Activated T-helper 2 cell treated with anti-CD3 and anti-CD28 coated beads, Interferon-gamma antibody, Interleukin-2, Interleukin-4, amounts not matched to agents 10 μg/mL and 5 μg/mL and 100 μg/mL, durations not matched to agents 14 hours and 24 hours and 36 hours (primary cell): ENCODE data around the gene YY1. TPM values are rescaled to one million over a fixed set of nuclear protein-coding genes. Genes with fewer than 3 reads are reported as not detected.
"Not testable (repeated sequence)": the region's sequence is repeated elsewhere in the genome, so short reads cannot be mapped to it uniquely, and the experiment has no call there.

ENCODE experiments used
- DNase-seq: peaks from one replicate; pipeline ENCODE4 v3.0.0; 2021; ENCODE audit warnings: low spot score
- H3K27ac Mint-ChIP-seq: one replicate; pipeline ENCODE4 v1.8.0; 2021; ENCODE audit warnings: mixed read lengths
- H3K27me3 Mint-ChIP-seq: one replicate; pipeline ENCODE4 v1.8.0; 2021; ENCODE audit warnings: low read depth, mixed read lengths
- H3K36me3 Mint-ChIP-seq: one replicate; pipeline ENCODE4 v1.8.0; 2021; ENCODE audit warnings: low read depth, mixed read lengths
- H3K4me1 Mint-ChIP-seq: one replicate; pipeline ENCODE4 v1.8.0; 2021; ENCODE audit warnings: low read depth, mixed read lengths
- H3K4me3 Mint-ChIP-seq: one replicate; pipeline ENCODE4 v1.8.0; 2021; ENCODE audit warnings: low read depth, mild to moderate bottlenecking, moderate library complexity, mixed read lengths
- H3K9me3 Mint-ChIP-seq: one replicate; pipeline ENCODE4 v1.8.0; 2021; ENCODE audit warnings: mixed read lengths
- intact Hi-C: fragments of 100-400 bp; cut with micrococcal nuclease; formaldehyde crosslinking; loops from one replicate; pipeline ENCODE4 v1.15.1; 2023
- total RNA-seq: library from RNA; stranded (reverse); gene quantifications from 2 replicates; pipeline ENCODE4 v1.2.3, GENCODE V29; 2022

Gene YY1
- total RNA-seq, 1 donor from 2014 or later: 105 TPM

DNA sequence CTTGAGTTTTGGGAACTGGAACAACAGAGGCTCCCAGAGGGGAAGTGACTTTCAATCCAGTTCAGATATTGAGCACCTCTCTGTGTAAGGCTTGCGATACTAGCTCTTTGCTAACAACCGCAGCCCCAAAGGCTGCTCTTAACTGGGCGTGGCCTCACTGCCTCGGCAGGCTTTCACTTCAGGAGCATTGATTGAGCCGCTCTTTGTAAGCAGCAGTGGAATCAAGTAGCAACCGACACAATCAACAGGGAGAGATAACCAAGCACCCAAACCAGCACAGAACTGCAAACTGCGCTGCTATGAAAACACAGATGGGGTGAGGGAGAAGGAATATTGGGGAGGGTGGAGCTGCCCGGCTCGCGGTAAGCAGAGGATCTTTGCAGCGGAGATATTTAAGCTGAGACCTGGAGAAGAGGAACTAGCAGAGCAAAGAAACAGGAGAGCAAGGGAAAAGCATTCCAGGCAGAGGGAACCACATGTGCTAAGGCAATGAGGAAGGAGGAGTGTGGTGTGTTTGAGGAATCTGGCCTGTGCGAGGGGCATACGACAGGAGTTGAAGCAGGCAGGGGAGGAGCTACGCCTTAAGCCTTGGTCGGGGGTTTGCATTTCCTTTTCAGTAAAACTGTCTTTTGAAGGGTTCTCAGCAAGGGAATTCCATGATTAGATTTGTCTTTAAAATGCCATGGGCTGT lies 17.3 kb upstream of the YY1 start:
- H3K27ac Mint-ChIP-seq: no peak overlapping the region
- H3K9me3 Mint-ChIP-seq: no peaks in the 10 kb centered on the region
- peaks cover 8% of the 10 kb centered on the region for H3K4me1 Mint-ChIP-seq
- peaks cover 3% of the 10 kb centered on the region for H3K36me3 Mint-ChIP-seq
- no peaks in the 10 kb centered on the region for H3K27me3 Mint-ChIP-seq
- no peak overlapping the region for H3K4me3 Mint-ChIP-seq
- peak; percentile 68 for DNase-seq
- intact Hi-C loops: loop anchor here (1.0 to 5.0 kb wide), 3 partner anchors 16 to 156 kb away; partner anchors contain the start of genes EVL and WDR25

GRCh38 chr14:100222224-100223093 lies 16.5 kb upstream of the YY1 start:
- Mint-ChIP-seq H3K4me1 (peaks cover 8% of the 10 kb centered on the region), H3K36me3 (peaks cover 3% of the 10 kb centered on the region), H3K27me3 (no peaks in the 10 kb centered on the region), H3K9me3 (no peaks in the 10 kb centered on the region), H3K27ac (no peak overlapping the region), H3K4me3 (no peak overlapping the region)
- no peak for DNase-seq
- intact Hi-C loops: loop anchor here (1.0 to 5.0 kb wide), 3 partner anchors 8 to 155 kb away; partner anchors contain the start of genes EVL and WDR25

- no peak for DNase-seq
- Mint-ChIP-seq H3K4me1 (peaks cover 8% of the 10 kb centered on the region), H3K4me3 (no peak overlapping the region), H3K27me3 (no peaks in the 10 kb centered on the region), H3K9me3 (no peaks in the 10 kb centered on the region), H3K36me3 (peaks cover 9% of the 10 kb centered on the region), H3K27ac (no peak overlapping the region)
- intact Hi-C loops: loop anchor here (1.0 to 5.0 kb wide), 3 partner anchors 9 to 156 kb away; partner anchors contain the start of genes EVL and WDR25
These were observed 15.4 kb upstream of the YY1 start for GRCh38 chr14:100223332-100224201.

GRCh38 chr14:100224229-100224866 lies 14.6 kb upstream of the YY1 start:
- intact Hi-C loops: loop anchor here (5.0 kb wide), 2 partner anchors 153 to 157 kb away; partner anchors contain the start of genes EVL and WDR25
- no peaks in the 10 kb centered on the region for H3K27me3 Mint-ChIP-seq
- peaks cover 9% of the 10 kb centered on the region for H3K36me3 Mint-ChIP-seq
- H3K4me1 Mint-ChIP-seq: peaks cover 7% of the 10 kb centered on the region
- H3K4me3 Mint-ChIP-seq: no peak overlapping the region
- no peaks in the 10 kb centered on the region for H3K9me3 Mint-ChIP-seq
- DNase-seq: no peak
- H3K27ac Mint-ChIP-seq: no peak overlapping the region

- Mint-ChIP-seq H3K27ac (peak overlapping the region; percentile 68), H3K4me3 (no peak overlapping the region), H3K27me3 (no peaks in the 10 kb centered on the region), H3K9me3 (no peaks in the 10 kb centered on the region), H3K36me3 (peaks cover 11% of the 10 kb centered on the region), H3K4me1 (peaks cover 6% of the 10 kb centered on the region)
- DNase-seq: no peak
- intact Hi-C loops: no loop called here
These were observed 13.8 kb upstream of the YY1 start for GRCh38 chr14:100225169-100225568.

DNA sequence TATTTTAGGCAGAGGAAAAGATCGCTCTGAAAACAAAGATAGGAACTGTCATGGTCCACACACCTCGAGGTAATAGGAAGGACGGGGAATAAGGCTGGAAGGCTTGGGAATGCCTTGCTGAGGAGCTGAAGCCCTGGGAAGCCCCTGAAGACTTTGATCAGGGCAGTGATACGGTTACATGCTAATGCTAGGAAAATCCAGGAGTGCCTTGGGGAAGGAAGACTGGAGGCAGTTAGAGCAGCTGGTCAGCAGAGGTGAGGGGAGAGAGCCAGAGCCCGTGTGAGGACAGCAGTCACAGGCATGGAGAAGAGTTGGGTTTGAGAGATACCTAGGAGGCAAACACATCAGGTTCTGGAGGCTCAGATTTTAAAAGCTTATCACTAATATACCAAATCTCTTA lies 8.6 kb upstream of the YY1 start:
- no peak overlapping the region for H3K4me3 Mint-ChIP-seq
- no peak overlapping the region for H3K27ac Mint-ChIP-seq
- intact Hi-C loops: no loop called here
- no peaks in the 10 kb centered on the region for H3K27me3 Mint-ChIP-seq
- peaks cover 29% of the 10 kb centered on the region for H3K36me3 Mint-ChIP-seq
- H3K4me1 Mint-ChIP-seq: peaks cover 22% of the 10 kb centered on the region
- DNase-seq: no peak
- no peaks in the 10 kb centered on the region for H3K9me3 Mint-ChIP-seq

GRCh38 chr14:100234511-100234910 lies 4.4 kb upstream of the YY1 start:
- Mint-ChIP-seq H3K9me3 (no peaks in the 10 kb centered on the region), H3K4me3 (no peak overlapping the region)
- no peak for DNase-seq

GRCh38 chr14:100236271-100236818 lies 2.6 kb upstream of the YY1 start:
- Mint-ChIP-seq H3K4me3 (peak overlapping the region; percentile 99), H3K4me1 (peaks cover 44% of the 10 kb centered on the region), H3K36me3 (peaks cover 48% of the 10 kb centered on the region), H3K27ac (peak overlapping the region; percentile 97)
- intact Hi-C loops, DNase-seq, H3K27me3 Mint-ChIP-seq, H3K9me3 Mint-ChIP-seq: not testable (repeated sequence)

More at GRCh38 chr14:100234511-100234910, 4.4 kb upstream of the YY1 start:
- peak overlapping the region; percentile 69 for H3K27ac Mint-ChIP-seq
- H3K27me3 Mint-ChIP-seq: no peaks in the 10 kb centered on the region
- peaks cover 42% of the 10 kb centered on the region for H3K4me1 Mint-ChIP-seq
- intact Hi-C loops: no loop called here
- peaks cover 45% of the 10 kb centered on the region for H3K36me3 Mint-ChIP-seq

DNA sequence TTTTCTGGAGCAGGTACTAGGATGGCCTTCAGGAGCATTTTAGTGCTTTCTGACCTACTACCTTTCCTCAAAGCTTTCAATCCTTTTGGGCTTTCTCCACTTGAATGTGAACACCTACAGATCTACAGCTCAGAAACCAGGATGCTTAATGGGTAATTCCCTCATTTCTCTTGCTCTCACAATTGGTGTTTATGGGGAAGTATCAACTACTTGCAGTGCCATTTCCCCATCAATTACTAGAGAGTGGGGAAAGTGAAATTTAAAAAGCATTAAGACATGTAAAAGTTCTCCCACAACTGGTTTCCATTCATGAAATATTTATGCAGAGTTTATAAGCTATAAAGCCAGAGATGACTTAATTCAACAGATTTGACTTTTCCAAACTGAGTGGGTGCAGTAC lies 2.1 kb upstream of the YY1 start:
- H3K9me3 Mint-ChIP-seq: no peaks in the 10 kb centered on the region
- H3K4me3 Mint-ChIP-seq: peak overlapping the region; percentile 99
- DNase-seq: no peak
- peaks cover 48% of the 10 kb centered on the region for H3K4me1 Mint-ChIP-seq
- H3K36me3 Mint-ChIP-seq: peaks cover 48% of the 10 kb centered on the region
- H3K27ac Mint-ChIP-seq: peak overlapping the region; percentile 97
- intact Hi-C loops: loop anchor here (1.0 kb wide), 1 partner anchor 16 kb away; no protein-coding TSS in a partner anchor
- H3K27me3 Mint-ChIP-seq: no peaks in the 10 kb centered on the region

- Mint-ChIP-seq H3K36me3 (peaks cover 52% of the 10 kb centered on the region), H3K4me1 (peaks cover 52% of the 10 kb centered on the region), H3K27me3 (no peaks in the 10 kb centered on the region), H3K27ac (peak overlapping the region; percentile 97), H3K9me3 (no peaks in the 10 kb centered on the region), H3K4me3 (peak overlapping the region; percentile 99)
- peak; percentile 37 for DNase-seq
- intact Hi-C loops: loop anchor here (1.0 to 2.0 kb wide), 3 partner anchors 17 to 45 kb away; no protein-coding TSS in a partner anchor
These were observed 1.1 kb upstream of the YY1 start for GRCh38 chr14:100237735-100238418.

GRCh38 chr14:100239211-100239839 lies 381 bp downstream of the YY1 start:
- H3K4me1 Mint-ChIP-seq: peaks cover 56% of the 10 kb centered on the region
- H3K27ac Mint-ChIP-seq: peak overlapping the region; percentile 78
- peak overlapping the region; percentile 85 for H3K4me3 Mint-ChIP-seq
- peaks cover 55% of the 10 kb centered on the region for H3K36me3 Mint-ChIP-seq
- H3K27me3 Mint-ChIP-seq: no peaks in the 10 kb centered on the region
- intact Hi-C loops: loop anchor here (2.0 kb wide), 1 partner anchor 47 kb away; no protein-coding TSS in a partner anchor
- peak; percentile 22 for DNase-seq
- H3K9me3 Mint-ChIP-seq: no peaks in the 10 kb centered on the region
